ENCODE data around the gene GLOD4.

DNA sequence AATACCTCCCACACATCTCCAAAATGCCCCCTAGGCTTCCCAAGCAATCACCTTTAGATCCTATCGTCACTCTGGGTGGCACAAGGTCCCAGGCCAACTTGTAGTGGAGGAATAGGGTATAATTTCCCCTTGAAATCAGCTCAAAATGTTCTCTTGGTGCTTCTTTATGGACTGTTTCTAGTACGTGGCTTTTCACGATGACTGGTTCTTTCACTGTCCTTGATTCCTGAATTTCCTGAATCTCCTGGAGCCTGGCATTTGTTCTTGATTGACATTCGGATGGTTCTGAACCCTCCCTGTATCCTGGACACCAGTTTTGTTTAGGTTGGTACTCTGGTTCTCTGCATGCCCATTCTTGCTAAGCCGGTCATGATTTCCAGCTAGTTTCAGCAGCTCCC, 60.5 kb downstream of the GLOD4 start:
- TF ChIP-seq TCF3 (IDR thresholded peaks at IDR 0.05; ENCODE audit: borderline replicate concordance, insufficient read depth, low read depth, low read length) (no peak), FOXK2 (IDR thresholded peaks at IDR 0.05) (no peak), SIN3A (IDR thresholded peaks at IDR 0.05; ENCODE audit: low read depth, low read length) (no peak), CREB1 (IDR thresholded peaks at IDR 0.05; ENCODE audit: low read depth) (no peak), MXI1 (IDR thresholded peaks at IDR 0.05; ENCODE audit: low read depth, low read length) (no peak), SUZ12 (IDR thresholded peaks at IDR 0.05; ENCODE audit: unreplicated experiment) (no peak)

Measured in GM12878 (cell line).